HG03175 (cell line): ENCODE data around the gene SAMD13.

Experiments used
- ATAC-seq: cut with Tn5 transposase; IDR thresholded peaks from one replicate; pipeline ENCODE4 v1.9.1; 2021; ENCODE audit warnings: mild to moderate bottlenecking, moderate library complexity; ENCODE audit not compliant: unreplicated experiment

SAMD13 gene

DNA sequence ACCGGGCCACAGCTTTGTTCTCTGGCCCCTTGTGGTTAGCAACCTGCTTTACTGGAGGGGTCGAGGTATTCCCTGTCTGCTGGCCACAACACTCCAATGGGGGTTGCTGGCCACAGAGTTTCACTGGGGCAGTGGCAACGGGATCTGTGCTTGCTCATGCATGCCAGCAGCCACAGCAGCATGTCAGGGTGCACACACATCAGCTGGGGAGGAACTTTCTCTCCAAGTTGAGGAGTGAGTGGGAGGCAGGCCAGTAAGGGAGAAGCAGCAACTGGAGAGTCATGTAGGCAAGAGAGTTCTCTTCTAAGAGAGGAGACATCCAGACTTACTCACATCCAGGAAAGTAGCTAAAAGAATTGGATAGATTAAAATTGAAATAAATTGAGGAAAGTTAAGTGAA is 38.0 kb downstream of the SAMD13 start:
- ATAC-seq: no peak

DNA sequence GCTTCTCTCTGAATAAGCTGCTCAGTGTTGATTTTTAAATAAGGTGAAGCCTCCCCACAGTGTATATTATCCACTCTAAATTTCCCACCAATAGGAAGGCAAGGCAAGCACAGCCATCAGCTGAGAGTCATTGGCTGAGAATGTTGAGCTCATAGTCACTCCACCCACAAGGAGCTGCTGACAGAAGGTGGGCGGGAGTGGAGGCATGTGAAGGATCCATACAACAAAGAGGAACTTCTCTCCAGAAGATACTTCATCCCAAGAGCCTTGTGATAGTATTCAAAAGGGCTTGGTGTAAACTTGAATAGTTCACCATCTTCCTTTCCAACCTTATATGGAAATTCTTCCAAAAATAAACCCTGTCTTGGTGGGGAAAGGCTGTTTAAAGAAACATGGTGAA is 42.8 kb downstream of the SAMD13 start:
- no peak for ATAC-seq

DNA sequence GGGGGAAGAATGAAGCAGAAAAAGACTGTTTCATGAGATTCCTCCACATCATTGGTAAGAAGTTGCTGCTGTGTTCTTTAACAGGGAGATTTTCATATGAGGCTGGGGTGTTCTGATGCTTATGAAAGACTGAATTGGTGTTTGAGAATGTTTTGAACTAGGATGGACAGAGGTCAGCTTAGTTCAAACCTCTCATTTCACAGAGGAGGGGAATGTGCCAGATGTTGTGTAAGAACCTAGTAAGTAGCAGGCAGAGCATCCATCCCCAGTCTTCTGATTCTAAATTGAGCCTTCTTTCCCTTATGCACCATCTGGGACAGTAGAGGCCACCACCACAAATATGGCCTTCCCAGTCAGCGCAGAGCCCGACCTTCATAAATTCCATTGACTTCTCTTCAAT is 43.7 kb downstream of the SAMD13 start:
- no peak for ATAC-seq

DNA sequence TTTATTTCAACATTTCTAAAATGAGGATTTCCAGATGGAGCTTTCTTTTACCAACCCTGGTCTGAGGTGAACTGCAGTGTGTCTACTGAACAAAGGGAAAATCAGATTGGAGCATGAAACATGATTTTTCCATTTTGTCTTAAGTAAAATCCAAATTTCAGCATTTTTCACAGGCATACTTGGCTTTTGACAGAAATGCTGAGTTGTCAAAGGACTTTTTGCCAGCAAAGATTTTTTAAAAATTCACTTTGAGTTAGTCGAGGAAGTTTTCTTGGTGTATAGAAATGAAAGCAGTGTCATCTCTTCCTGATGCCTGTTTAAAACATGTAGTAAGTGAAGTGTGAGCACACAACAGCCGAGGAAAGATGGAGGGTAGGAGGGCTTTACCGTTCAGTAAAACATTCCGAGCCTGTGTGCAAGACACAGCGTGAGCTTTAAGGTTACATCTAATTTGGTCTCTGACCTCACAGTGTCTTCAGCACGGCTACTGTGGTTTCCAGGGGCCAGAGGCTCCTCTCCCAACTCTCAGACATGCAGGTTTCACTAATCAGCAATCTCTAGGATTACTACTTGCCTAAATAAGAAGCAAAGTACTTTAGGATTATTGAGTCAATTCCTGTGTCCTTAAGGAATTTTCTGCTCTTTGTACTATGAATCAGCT is 45.9 kb downstream of the SAMD13 start:
- ATAC-seq: no peak

DNA sequence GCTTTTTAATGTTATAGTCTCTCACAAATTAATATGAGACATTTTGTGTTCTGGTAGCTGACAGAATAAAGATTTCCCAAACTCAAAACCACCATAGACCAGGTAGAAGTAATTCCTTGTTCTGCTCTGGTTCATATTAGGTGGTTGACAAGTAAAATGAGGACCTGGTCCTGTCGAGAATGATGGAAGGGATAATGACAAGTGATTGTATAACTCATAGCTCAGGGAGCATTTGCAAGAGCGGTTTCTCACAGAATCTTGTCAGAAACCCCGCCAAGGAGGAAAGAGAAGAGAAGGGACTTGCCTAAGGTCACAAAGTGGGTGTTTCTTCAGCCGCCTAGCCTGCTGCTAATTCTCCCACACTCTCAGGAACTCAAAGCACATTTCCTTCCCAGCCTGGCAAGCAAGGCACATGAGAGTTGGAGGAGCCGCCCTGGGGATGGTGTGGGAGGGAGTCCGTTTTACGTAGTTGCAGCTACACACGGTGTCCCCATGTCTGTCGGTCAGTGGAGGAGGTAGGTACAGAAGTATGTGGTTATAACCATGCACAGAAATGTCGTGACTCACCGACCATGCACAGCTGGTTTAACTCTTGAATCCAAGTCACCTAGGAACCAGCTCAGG is 46.5 kb downstream of the SAMD13 start:
- ATAC-seq: no peak

DNA sequence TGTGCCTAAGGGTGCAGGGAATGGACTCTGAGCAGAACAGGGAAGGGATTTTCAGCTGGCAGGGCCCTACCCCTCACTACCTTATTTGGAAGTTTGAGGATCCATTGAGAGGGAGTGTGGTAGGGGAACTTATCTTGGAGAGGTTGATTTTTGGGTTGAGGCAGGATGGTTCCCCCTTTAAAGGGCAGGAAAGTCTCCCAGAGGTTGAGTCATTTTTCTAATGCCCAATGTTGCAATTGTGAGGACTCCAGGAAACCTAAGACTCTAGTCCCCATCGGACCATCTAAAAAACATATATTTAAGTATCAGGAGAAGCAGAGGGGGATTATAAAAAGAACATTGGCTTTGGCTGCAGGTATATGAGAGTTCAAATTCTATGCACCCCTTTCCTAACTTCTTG is 47.3 kb downstream of the SAMD13 start:
- ATAC-seq: no peak

DNA sequence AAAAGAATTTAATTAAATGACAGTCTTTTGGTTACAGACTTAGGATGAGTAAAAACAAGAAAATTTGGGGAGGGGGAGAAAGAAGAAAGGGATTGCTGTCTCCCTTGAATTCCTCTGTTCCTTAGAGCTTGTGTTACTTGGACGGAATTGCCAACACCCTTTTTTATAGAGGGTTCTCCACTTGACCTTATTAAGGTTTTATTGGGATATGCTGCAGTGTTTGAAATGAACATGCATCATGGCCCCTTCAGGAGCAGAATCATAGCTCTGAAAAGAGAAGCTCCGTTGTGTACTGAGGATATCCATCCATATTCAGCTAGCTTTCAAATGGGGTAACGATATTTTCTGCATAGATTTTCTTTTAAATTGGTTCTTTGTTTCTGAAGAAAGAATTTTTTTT is 48.6 kb downstream of the SAMD13 start:
- no peak for ATAC-seq

DNA sequence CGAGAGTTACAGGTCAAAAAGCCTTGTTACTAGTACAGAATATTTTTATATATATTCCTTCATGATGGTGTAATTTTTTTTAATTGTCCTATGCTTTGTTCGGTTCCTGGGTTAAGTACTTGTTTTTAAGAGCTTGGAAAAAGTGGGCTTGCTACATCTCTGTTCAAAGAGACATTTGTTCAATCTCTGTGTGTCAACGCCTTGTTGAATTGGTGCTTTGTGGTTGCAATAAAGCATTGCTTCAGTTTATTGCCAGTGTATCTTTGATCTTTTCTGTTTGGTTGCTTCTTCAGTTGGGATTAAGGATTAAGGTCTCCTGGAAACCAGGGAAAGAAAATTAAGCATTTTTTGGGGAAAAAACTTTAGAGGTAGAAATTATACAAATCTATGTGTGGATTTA is 49.0 kb downstream of the SAMD13 start:
- no peak for ATAC-seq

DNA sequence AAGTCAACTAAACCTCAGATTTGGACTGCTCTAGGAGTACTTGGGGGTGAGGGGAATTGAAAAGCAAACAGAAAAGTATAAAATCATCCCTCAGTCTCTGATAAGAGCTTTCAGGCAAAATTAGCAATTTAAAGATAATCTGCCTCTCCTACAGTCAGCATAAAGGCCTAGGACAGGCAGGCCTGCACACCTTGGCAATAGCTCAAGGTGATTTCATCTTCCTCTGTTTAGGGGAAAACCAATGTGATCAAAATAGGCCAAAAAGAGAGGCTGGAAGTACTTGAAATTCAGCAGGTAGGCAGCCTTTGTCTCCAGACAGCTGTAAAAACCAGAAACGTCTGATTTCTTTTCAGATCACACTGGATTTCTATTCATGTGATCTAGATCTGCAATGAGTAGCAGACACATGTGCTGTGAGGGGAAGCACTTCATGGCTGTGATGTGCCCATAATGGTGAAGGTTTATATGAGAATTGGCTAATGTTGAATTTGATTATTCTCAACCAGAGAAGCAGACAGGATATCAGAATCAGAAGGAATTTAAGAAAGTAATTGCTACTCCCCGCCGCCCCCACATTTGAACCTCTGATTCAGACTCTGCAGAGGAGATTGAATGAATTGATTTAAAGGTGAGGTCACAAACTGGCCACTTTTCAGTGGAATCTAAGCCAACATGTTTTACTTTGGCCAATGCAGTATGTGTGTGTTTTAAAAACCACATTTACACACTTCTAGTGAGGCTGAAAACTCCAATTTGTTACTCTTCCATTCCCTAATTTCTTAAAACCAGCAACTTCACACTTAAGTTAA is 51.0 kb downstream of the SAMD13 start:
- ATAC-seq: no peak

DNA sequence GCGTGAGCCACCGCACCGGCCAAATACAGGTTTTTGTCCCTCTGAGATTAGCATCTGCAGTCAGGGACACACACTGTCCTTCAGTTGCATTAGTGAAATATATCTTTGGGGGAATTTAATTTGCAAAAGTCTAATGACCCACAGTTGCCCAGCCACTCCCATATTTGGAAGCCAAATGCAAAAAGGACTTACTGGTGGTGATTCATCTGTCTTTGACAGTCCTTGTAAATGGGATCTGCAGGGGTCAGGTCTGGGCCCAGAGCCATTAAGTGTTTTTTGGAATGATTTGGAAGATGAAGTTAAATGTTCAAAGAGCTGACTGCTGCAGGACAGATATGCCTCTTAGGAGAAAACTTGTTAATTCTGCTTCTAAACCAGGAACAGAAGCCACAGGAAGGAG is 52.2 kb downstream of the SAMD13 start:
- no peak for ATAC-seq

DNA sequence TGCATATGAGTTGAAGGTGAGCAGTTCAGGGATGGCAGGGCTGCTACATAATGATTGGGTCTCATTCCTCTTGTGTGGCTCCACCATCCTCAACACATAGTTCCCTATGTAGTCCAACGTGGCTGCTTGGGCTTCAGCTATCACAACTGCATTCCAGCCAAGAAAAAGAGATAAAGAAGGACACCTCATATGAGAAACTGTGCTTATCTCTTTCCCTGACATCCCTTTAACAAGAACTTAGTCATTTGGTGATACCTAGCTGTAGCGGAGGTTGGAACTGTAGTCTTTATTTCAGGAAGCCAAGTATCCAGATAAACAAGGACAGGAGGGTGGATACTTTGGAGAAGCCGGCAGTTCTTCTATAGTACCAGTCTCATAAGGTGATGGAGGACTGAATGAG is 54.0 kb downstream of the SAMD13 start:
- no peak for ATAC-seq

DNA sequence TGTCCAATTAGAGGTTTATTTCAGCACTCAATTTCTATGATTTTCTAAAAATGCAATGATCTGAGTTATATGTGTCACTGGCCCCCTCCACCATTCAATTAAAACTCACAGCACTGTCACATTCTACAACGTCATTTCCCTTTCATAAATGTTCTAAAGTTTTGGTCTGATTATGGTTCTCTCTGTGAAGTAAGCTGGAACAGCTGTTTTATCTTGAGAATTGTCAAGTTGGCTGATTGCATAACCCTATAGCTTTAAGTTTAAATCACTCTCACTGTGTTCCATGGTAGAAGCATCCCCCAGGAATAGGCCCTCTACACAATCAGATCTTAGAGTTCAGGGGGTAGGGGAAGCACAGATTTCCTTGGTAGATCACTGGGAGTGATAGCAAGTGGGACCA is 55.4 kb downstream of the SAMD13 start:
- ATAC-seq: no peak

DNA sequence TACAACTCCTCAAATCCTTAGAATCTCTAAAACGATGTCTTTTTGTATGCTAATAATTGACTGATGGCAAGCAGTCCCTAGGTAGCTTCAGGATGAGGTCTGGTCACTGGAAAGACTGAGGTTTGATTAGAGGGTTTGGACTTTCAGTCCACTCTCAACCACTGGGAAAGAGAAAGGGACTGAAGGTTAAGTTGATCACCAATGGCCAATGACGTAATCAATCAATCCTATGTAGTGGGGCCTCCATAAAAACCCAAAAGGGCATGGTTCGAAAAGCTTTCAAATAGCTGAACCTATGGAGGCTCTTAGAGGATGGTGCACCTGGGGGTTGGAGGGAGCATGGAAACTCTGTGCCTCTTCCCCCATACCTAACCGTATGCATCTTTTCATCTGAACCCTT is 57.2 kb downstream of the SAMD13 start:
- no peak for ATAC-seq

DNA sequence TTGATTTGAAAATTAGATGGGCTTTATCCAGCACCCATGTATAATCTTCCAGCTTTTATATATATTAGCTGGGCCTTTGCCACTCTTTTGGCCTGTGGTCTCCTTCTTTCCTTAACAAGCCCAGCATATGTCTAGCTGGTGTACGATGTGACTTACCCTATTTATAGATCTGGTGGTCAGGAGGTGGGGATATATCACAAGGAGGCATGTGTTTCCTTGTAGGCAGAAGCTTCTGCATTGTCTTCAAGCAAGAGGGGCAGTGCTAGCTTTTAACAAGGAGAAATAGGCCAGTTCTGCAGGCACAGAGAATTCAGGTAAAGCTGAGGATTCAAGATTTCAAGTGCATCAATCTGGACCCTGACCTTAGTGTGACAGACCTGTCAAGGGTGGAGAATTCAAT is 58.8 kb downstream of the SAMD13 start:
- no peak for ATAC-seq

DNA sequence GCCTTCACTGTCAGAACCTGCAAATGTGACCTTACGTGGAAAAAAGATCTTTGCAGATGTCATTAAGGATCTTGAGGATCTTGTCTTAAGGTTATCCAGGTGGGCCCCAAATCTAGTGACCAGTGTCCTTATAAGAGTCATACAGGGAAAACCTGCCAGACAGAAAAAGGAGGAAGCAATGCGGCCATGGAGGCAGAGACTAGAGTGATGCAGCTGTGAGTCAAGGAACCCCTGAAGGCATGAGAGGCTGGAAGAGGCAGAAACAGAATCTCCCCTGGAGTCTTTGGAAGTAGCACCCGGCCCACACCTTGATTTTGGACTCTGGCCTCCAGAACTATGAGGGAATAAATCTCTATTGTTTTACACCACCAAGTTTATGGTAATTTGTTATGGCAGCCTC is 60.3 kb downstream of the SAMD13 start:
- no peak for ATAC-seq

DNA sequence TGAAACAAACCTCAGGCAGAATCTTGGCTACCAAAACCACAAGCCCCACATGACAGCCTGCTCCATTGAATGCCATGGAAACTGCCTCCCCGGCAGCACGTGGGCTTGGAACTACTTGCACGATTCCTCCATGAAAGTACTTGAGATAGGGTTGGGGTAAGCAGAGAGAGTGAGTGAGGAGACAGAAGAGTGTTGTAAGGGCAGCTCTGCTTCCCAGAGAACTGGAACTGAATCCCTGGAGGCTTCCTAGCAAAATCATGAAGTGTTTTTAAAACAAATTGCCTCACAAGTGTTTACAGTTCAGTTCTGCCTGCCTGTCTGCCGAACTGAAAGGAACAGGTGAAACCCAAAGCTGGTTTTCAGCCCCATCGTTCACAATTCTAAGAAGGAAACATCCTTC is 61.5 kb downstream of the SAMD13 start:
- ATAC-seq: no peak

DNA sequence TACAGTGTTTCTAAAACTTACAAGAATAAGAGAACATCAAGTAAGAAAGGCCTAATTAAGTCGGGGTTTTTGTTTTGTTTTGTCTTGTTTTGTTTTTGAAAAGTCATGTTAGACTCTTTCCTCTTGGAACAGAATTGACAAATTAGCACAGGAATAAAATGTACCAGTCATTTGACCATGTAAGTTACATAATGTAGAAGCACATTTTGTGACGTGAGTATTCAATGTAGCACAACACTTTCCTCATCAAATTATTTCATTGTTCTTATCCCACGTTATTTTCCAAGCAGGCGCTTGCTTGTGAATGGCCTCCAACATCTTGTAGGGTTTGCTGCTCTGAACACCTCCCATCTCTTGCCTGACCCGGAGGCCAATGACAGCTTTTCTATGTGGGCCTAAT is 62.1 kb downstream of the SAMD13 start:
- ATAC-seq: no peak

DNA sequence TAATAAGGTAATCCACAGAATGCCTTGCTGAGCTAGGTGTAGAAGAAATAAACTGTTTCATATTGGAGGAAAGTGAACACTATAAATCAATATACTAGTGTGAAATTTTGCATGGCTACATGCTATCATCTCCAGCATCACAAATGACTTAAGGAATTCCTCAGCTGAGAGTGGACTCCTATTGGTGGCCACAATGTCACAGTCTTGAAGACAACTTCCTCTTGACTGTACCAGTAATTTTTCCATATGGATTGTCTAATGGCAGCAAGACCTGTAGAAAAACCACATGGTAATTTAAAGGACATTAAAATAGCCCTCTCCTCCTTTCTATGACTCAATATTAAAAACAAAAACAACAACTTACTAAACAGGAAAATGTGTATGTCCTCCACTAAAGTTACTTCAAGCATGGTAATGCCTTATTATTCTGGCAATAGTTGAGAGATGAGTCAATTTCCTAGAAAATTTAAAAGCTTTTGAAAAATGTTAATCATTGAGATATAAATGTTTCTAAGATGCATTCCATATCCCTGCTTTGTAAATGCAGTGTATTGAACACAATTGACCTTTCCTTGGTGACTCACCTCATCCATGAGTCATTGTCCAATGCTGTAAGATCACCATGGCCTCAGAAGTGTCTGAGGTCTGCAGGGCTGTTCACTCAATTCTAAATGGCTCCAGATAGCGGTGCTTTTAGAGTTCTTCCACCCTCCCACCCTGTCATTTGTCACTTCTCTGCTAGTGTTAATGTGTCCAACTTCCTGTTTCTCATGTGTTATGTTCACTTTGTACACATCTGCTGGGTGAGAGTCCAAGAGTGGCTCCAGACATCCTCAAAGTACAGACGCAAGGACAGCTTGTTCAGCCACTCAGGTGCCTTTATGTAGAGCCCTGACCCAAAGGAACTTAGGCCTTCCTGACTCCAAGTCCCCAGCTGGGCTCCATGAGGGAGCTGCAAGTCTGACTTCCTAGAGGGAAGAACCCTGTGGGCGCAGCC is 64.0 kb downstream of the SAMD13 start:
- peak; percentile 66 for ATAC-seq

DNA sequence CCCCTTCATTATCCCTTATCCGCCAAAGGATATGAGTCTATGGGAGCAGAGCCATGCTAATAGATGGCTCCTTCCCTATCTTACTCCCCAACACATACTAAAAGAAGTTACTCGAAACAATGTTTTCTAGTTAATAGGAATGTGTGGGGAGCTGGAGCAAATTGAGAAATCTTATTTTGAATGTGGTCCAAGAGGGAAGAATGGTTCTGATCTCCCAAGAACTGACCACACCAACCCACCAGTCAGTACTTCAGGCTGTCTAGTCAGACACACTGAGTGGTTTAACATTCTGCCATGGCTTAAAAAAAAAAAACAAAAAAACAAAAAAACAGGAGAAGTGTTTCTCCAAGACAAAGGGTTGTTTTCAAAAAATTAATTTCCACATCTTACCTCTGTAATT is 65.3 kb downstream of the SAMD13 start:
- no peak for ATAC-seq

DNA sequence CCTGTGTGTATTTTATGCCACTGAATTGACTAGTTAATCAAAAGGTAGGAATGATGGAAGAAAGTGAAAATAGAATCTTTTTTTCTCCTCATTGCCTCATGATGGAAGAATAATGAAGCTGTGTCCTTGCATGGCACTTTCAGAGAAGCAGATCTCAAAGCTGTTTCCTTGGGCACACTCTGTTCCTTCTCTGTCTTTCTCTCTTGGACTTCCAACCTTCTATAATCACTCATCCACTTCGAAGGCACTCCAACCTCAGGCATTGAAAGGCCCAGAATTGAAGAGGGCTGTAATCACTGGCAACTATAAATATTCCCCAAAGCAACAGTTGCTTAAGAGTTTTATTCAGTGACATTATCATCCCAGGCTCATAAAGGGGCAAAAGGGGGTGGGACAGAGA is 65.7 kb downstream of the SAMD13 start:
- ATAC-seq: no peak

DNA sequence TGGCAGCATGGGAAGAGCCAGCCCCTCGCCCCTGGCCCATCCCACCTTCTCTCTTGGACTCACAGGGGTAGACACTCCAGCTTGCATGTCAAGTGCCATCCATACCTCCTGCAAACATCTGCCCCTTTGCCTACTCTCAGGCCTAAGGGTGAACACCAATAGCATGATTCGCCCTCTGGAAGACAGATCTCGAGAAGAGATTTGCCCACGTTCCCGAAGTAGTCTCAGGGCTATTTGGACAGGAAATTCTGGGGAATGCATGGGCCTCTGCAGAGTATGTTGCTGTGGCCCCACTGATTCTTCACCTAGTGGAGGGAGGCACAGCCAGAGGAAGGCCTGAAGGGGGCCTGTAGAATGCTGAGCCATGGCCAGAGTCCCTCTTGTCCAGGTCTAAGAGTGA is 66.9 kb downstream of the SAMD13 start:
- ATAC-seq: no peak
